K562 (cell line): ENCODE data around the gene DYNLT4. TPM values are rescaled to one million over a fixed set of nuclear protein-coding genes. Genes with fewer than 3 reads are reported as not detected.

Experiments used
- ELF4 ChIP-seq: fragments of 450-650 bp; formaldehyde crosslinking; IDR thresholded peaks from 2 replicates; pipeline ENCODE4 v1.4.0; 2022; ENCODE audit warnings: missing genetic modification characterization
- MAFF ChIP-seq: IDR thresholded peaks from 2 replicates; pipeline ENCODE4 v1.6.1; 2012; ENCODE audit warnings: low read length, improper control_type of control experiment
- MAZ ChIP-seq, 2 experiments: fragments of 450-650 bp in 1 of 2; sonication (generic) in 1 of 2; formaldehyde crosslinking; IDR thresholded peaks in 1 of 2; conservative IDR thresholded peaks in 1 of 2; 2 replicates each; pipeline versions ENCODE4 v1.4.0 to v1.5.0; 2020; ENCODE audit warnings: mild to moderate bottlenecking in 1 of 2, missing genetic modification reagents in 1 of 2
- MBD2 ChIP-seq: sonication (generic); IDR thresholded peaks from 2 replicates; pipeline ENCODE4 v1.6.1; 2016; ENCODE audit warnings: low read depth, borderline replicate concordance
- MGA ChIP-seq: fragments of 450-650 bp; IDR thresholded peaks from 2 replicates; pipeline ENCODE4 v1.6.1; 2016; ENCODE audit warnings: mild to moderate bottlenecking, moderate library complexity
- NONO ChIP-seq, 2 experiments: fragments of 200-400 bp in 1 of 2; fragments of 450-650 bp in 1 of 2; formaldehyde crosslinking in 1 of 2; IDR thresholded peaks; 2 replicates each; pipeline ENCODE4 v1.6.1; 2017; ENCODE audit warnings: low read depth in 2 of 2, mild to moderate bottlenecking in 2 of 2, moderate library complexity in 2 of 2, low read length in 1 of 2
- RBM15 ChIP-seq: fragments of 200-400 bp; formaldehyde crosslinking; IDR thresholded peaks from 2 replicates; pipeline ENCODE4 v1.6.1; 2018; ENCODE audit warnings: mild to moderate bottlenecking, low read length, moderate library complexity; ENCODE audit not compliant: insufficient read depth
- RFX5 ChIP-seq: IDR thresholded peaks from 2 replicates; pipeline ENCODE4 v1.6.1; 2011; ENCODE audit warnings: low read depth, mild to moderate bottlenecking, improper control_type of control experiment, low read length
- THAP12 ChIP-seq: fragments of 250-450 bp; sonication (Bioruptor Pico); IDR thresholded peaks from 2 replicates; pipeline ENCODE4 v1.9.0; 2021; ENCODE audit warnings: mild to moderate bottlenecking, inconsistent platforms
- TRIM24 ChIP-seq, 2 experiments: fragments of 450-650 bp; IDR thresholded peaks; 2 replicates each; pipeline ENCODE4 v1.6.1; 2016
- ZBTB7A ChIP-seq: IDR thresholded peaks from 2 replicates; pipeline ENCODE4 v1.6.1; 2011; ENCODE audit warnings: low read depth, mild to moderate bottlenecking, low read length, moderate library complexity, borderline replicate concordance; ENCODE audit not compliant: control insufficient read depth
- ZNF140 ChIP-seq: fragments of 250-450 bp; sonication (Bioruptor Pico); IDR thresholded peaks from 2 replicates; pipeline ENCODE4 v1.8.0; 2021; ENCODE audit warnings: moderate library complexity, mild to moderate bottlenecking, inconsistent platforms
- ZNF165 ChIP-seq: fragments of 250-450 bp; sonication (Bioruptor Pico); IDR thresholded peaks from 2 replicates; pipeline ENCODE4 v1.4.0; 2020; ENCODE audit warnings: borderline replicate concordance
- ZNF282 ChIP-seq: sonication (generic); formaldehyde crosslinking; IDR thresholded peaks from 2 replicates; pipeline ENCODE4 v1.8.1; 2023; ENCODE audit warnings: missing genetic modification reagents
- polyA plus RNA-seq, 8 experiments: library from polyadenylated mRNA; depleted of rRNA in 4 of 8; stranded (reverse) in 5 of 8; unstranded in 3 of 8; fragments of >200 nt; fragmentation: Nextera tagmentation in 2 of 8; fragmentation: Illumina TruSeq in 1 of 8; extraction: Ambion mirVana in 2 of 8; extraction: Trizol in 1 of 8; gene quantifications; 2 replicates each; pipeline versions ENCODE4 v1.2.1 to v1.2.3, GENCODE V29; 2011 to 2014; ENCODE audit warnings: inconsistent platforms in 1 of 8, missing spikeins in 1 of 8
- total RNA-seq, 7 experiments: library from RNA; depleted of rRNA in 6 of 7; stranded (reverse); fragments of >200 nt in 6 of 7; fragmentation: Illumina TruSeq in 2 of 7; extraction: Trizol in 2 of 7; gene quantifications; 2 replicates each; pipeline versions ENCODE4 v1.2.1 to v1.2.3, GENCODE V29; 2011 to 2021; ENCODE audit warnings: low replicate concordance in 1 of 7

DYNLT4 gene
- total and polyA plus RNA-seq, 9 of the 15 experiments (the other 6 are each of a cell fraction or from before 2014, with no cell fraction given): 0.29 to 0.73 TPM; not detected in 7

GRCh38 chr1:44819608-44820327 is 12.6 kb upstream of the DYNLT4 start (continued):
- TF ChIP-seq THAP12 (CRISPR knock-in tag) (peak; percentile 97), RBM15 (no peak), ZNF165 (CRISPR knock-in tag) (no peak), ELF4 (CRISPR knock-in tag) (peak; percentile 81; the same call in 1 of the 2 replicates), ZNF282 (CRISPR knock-in tag) (no peak), MBD2 (peak; percentile 95), TRIM24 (IDR thresholded peaks at IDR 0.05) (peak; percentile 34 to 72), ZBTB7A (no peak), RFX5 (peak; percentile 64; the same call in 1 of the 2 replicates), MGA (no peak; the same call in 1 of the 2 replicates), MAZ (CRISPR knock-in tag; conservative IDR thresholded peaks at IDR 0.05 in 1 of 2, IDR thresholded peaks at IDR 0.05 in 1 of 2) (peak; percentile 61 to 84; a peak in 2 of 4 replicates), ZNF140 (no peak), NONO (IDR thresholded peaks at IDR 0.05; ENCODE audit: low read depth in 2 of 2, low read length in 1 of 2) (peak; percentile 66 to 88; a peak in 3 of 4 replicates), MAFF (peak; percentile 54; the same call in 1 of the 2 replicates)
